Type B pancreatic cell (in vitro differentiated cells): ENCODE data around the gene MTG2. TPM values are rescaled to one million over a fixed set of nuclear protein-coding genes. Genes with fewer than 3 reads are reported as not detected.

Experiments used
- DNase-seq: peaks from one replicate; pipeline ENCODE4 v3.0.0; 2021; ENCODE audit warnings: mixed read lengths; ENCODE audit not compliant: unreplicated experiment; ENCODE audit errors: extremely low spot score
- H3K27ac Mint-ChIP-seq: 2 replicates; pipeline ENCODE4 v1.8.0; 2021; ENCODE audit warnings: mild to moderate bottlenecking, mixed read lengths
- H3K27me3 Mint-ChIP-seq: 2 replicates; pipeline ENCODE4 v1.8.0; 2021; ENCODE audit warnings: mixed read lengths
- H3K36me3 Mint-ChIP-seq: 2 replicates; pipeline ENCODE4 v1.8.0; 2021; ENCODE audit warnings: mixed read lengths
- H3K4me1 Mint-ChIP-seq: one replicate; pipeline ENCODE4 v1.8.0; 2021; ENCODE audit warnings: mixed read lengths; ENCODE audit not compliant: unreplicated experiment
- H3K4me3 Mint-ChIP-seq: 2 replicates; pipeline ENCODE4 v1.8.0; 2021; ENCODE audit warnings: mild to moderate bottlenecking, mixed read lengths
- H3K9me3 Mint-ChIP-seq: 2 replicates; pipeline ENCODE4 v1.8.0; 2021; ENCODE audit warnings: mixed read lengths
- total RNA-seq: library from RNA; stranded (reverse); gene quantifications from 2 replicates; pipeline ENCODE4 v1.2.1, GENCODE V29; 2021; ENCODE audit warnings: low replicate concordance
- TF ChIP-seq, protein P1 (sequence below): fragments of 200-600 bp; sonication (generic); conservative IDR thresholded peaks from 2 replicates; pipeline ENCODE4 v1.5.0; 2021; ENCODE audit warnings: antibody characterized with exemption, mild to moderate bottlenecking

Gene MTG2
- total RNA-seq, 1 donor from 2014 or later, result 37.4 TPM

DNA sequence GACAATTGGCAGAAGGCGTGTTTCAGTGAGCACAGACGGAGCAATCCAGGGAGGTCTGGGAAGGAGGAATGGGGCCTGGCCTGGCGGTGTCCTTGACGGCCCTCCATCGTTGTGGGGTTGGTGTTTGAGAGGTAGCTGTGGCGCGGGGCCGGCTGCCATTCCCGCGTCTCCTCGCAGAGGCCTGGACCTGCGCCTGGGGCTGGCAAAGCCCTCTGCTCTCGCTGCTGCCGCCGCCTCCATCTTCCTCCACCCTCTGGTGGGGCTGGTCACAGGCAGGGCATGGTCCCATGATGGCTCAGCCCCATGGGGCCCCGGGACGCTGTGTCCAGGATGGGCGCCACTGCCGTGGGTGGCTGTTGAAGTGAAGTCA lies 63.1 kb downstream of the MTG2 start:
- Mint-ChIP-seq H3K4me3 (no peak overlapping the region), H3K4me1 (peaks cover 19% of the 10 kb centered on the region), H3K27ac (no peak overlapping the region), H3K36me3 (peaks cover 3% of the 10 kb centered on the region), H3K9me3 (no peaks in the 10 kb centered on the region), H3K27me3 (no peaks in the 10 kb centered on the region)
- DNase-seq, result peak; percentile 65
- TF ChIP-seq, protein P1, sequence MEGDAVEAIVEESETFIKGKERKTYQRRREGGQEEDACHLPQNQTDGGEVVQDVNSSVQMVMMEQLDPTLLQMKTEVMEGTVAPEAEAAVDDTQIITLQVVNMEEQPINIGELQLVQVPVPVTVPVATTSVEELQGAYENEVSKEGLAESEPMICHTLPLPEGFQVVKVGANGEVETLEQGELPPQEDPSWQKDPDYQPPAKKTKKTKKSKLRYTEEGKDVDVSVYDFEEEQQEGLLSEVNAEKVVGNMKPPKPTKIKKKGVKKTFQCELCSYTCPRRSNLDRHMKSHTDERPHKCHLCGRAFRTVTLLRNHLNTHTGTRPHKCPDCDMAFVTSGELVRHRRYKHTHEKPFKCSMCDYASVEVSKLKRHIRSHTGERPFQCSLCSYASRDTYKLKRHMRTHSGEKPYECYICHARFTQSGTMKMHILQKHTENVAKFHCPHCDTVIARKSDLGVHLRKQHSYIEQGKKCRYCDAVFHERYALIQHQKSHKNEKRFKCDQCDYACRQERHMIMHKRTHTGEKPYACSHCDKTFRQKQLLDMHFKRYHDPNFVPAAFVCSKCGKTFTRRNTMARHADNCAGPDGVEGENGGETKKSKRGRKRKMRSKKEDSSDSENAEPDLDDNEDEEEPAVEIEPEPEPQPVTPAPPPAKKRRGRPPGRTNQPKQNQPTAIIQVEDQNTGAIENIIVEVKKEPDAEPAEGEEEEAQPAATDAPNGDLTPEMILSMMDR, result no peak

DNA sequence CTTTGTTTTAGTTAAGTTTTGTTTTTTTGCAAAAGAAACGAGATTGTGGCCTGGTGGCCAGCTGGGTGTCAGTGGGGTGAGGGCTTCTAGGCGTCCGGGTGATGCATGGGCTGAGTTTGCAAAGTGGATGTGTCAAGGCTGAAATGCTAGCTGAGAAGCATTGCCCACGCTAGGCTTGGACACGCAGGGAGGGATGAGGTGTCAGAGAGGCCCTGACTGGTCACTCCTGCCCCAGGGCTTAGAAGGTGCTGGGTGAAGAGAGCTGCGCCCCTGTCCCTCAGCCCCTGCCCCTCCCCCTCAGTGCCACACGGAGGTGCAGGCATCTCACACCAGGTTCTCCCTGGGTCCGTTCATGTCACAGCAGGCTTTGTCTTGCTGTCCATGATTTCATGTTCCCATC lies 63.6 kb downstream of the MTG2 start:
- Mint-ChIP-seq H3K4me1 (peaks cover 17% of the 10 kb centered on the region), H3K27ac (no peak overlapping the region), H3K27me3 (no peaks in the 10 kb centered on the region), H3K4me3 (no peak overlapping the region), H3K9me3 (no peaks in the 10 kb centered on the region), H3K36me3 (peaks cover 3% of the 10 kb centered on the region)
- TF ChIP-seq, protein P1, result no peak
- DNase-seq, result no peak

DNA sequence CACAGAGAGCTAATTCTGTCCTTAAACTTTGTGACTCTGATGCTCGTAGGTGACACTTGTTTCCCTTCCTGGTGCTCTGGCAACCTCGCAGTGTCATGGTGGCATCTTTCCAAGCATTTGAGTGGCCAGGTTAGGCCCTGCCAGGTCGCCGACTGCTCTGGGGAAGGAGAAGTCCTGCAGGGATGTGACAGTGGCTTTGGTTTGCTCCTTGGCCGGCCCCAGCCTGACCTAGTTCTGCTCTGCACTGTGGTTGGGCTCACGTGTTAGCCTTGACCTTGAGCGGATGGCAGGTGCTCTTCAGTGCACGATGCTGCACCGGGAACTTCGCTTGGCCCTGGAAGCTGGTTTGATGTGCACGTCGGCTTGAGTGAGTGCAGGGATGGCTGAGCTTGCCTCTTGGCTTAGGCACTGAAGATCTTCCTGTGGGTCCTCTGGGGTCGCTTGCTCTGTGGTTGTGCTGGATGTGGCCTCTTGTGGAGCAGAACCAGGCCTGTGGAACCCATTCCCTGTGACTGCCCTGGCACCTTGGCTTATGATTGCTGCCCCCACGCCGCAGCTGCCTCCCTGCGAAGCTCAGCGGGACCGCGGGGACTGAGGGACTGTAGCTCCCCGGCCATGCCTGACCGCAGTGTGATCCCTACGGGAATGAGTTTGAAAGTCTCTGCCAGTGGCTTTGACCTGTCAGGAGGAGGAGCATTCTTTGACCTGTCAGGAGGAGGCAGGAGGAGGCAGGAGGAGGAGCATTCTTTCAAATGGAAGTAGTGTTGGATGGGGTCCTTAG lies 64.2 kb downstream of the MTG2 start:
- TF ChIP-seq, protein P1, result no peak
- no peak overlapping the region for H3K27ac Mint-ChIP-seq
- peaks cover 11% of the 10 kb centered on the region for H3K4me1 Mint-ChIP-seq
- H3K27me3 Mint-ChIP-seq, result no peaks in the 10 kb centered on the region
- H3K4me3 Mint-ChIP-seq, result no peak overlapping the region
- no peak for DNase-seq
- H3K9me3 Mint-ChIP-seq, result no peaks in the 10 kb centered on the region
- peaks cover 3% of the 10 kb centered on the region for H3K36me3 Mint-ChIP-seq

DNA sequence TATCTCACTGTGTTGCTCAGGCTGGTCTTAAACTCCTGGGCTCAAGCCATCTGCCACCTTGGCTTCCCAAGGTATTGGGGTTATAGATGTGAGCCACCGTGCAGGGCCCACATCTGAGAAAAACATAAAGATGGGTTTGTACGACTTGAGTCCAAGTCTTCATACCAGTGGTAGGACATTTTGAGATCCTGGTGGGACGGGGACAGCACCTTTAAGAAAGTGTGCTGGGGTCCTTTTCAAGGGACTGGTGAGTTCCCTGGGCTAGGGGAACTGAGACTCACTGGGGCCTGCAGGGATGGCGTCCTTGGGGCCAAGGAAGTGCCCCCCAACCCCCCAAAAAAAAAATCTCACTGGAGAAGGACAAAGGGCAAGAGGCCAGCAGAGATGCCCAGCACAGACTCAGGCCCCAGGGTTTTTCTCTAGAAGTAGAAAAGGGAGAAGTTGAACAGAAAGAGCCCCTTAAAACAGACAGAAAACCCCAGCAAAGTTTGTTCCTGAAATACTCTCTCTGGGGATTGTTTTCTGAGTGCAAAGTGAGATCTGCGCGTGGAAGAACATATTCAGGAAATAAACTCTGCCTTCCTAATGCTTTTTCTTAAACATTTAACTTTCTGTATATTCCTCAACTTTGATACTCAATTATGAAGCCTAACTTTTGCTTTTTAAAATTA lies 66.2 kb downstream of the MTG2 start:
- DNase-seq, result no peak
- no peak overlapping the region for H3K4me3 Mint-ChIP-seq
- TF ChIP-seq, protein P1, result no peak
- H3K4me1 Mint-ChIP-seq, result peaks cover 5% of the 10 kb centered on the region
- H3K27ac Mint-ChIP-seq, result no peak overlapping the region
- peaks cover 3% of the 10 kb centered on the region for H3K36me3 Mint-ChIP-seq
- H3K9me3 Mint-ChIP-seq, result no peaks in the 10 kb centered on the region
- no peaks in the 10 kb centered on the region for H3K27me3 Mint-ChIP-seq

DNA sequence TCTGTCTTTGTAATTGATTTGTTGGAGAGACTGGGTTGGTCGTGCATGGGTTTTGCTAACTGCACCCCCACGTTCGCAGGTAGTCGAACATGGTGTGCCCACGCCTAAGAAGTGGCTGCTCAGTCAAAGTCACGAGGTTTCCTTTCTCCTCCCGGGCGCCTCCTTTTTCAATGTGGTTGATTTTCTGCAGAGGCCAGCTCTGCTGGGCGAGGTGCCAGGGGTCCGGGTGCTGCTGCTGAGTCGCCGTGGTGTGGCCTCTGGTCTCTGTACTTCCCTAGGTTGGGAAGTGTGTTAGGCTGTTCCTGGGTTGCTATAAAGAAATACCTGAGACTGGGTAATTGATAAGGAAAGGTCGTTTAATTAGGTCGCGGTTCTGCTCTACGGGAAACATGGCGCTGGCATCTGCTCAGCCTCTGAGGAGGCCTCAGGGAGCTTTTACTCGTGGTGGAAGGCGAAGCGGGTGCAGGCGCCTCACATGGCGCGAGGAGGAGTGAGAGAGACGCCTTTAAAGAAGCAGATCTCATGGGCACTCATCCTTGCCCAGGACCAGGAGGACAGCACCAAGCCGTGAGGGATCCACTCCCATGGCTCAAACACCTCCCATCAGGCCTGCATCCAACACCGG lies 69.6 kb downstream of the MTG2 start:
- Mint-ChIP-seq H3K9me3 (no peaks in the 10 kb centered on the region), H3K4me3 (no peak overlapping the region), H3K4me1 (peaks cover 5% of the 10 kb centered on the region), H3K36me3 (peaks cover 3% of the 10 kb centered on the region), H3K27me3 (no peaks in the 10 kb centered on the region), H3K27ac (no peak overlapping the region)
- no peak for DNase-seq
- TF ChIP-seq, protein P1, result no peak

Other genes starting within 250 kb of the MTG2 start
- gene TAF4, start 117.1 kb upstream of the MTG2 start, total RNA-seq, result 18.5 and 22.2 TPM in 2 replicates
- 45.6 and 66.3 TPM in 2 replicates for gene LSM14B, start 60.6 kb upstream of the MTG2 start, total RNA-seq
- gene PSMA7, start 39.6 kb upstream of the MTG2 start, total RNA-seq, result 207 and 236 TPM in 2 replicates
- 20.5 and 25.5 TPM in 2 replicates for gene SS18L1, start 39.3 kb upstream of the MTG2 start, total RNA-seq
- gene HRH3, start 37.2 kb downstream of the MTG2 start, total RNA-seq, result 0.24 and 0.53 TPM in 2 replicates
- gene OSBPL2, start 55.5 kb downstream of the MTG2 start, total RNA-seq, result 43.7 and 60.5 TPM in 2 replicates
- gene ADRM1, start 120.0 kb downstream of the MTG2 start, total RNA-seq, result 67.2 and 71.5 TPM in 2 replicates
- gene LAMA5, start 184.3 kb downstream of the MTG2 start, total RNA-seq, result 246 and 611 TPM in 2 replicates
- 1,432 and 1,737 TPM in 2 replicates for gene RPS21, start 204.1 kb downstream of the MTG2 start, total RNA-seq
- 11.7 and 18.4 TPM in 2 replicates for gene CABLES2, start 224.3 kb downstream of the MTG2 start, total RNA-seq
- gene RBBP8NL, start 244.5 kb downstream of the MTG2 start, total RNA-seq, result 7.3 and 17.9 TPM in 2 replicates